Suprapubic skin (tissue), 4 donors: ENCODE data around the gene TNFAIP3.

ENCODE experiments used
- CTCF ChIP-seq, 2 donors: fragments of 200-600 bp in 1 of 2; fragments of 450-650 bp in 1 of 2; sonication (generic) in 1 of 2; IDR thresholded peaks; one replicate each; pipeline ENCODE4 v1.5.1; 2016 to 2019; ENCODE audit warnings: antibody characterized with exemption in 2 of 2, mild to moderate bottlenecking in 1 of 2, moderate library complexity in 1 of 2
- EP300 ChIP-seq: sonication (generic); formaldehyde crosslinking; IDR thresholded peaks from one replicate; pipeline ENCODE4 v1.6.1; 2017; ENCODE audit warnings: antibody characterized with exemption
- POLR2A ChIP-seq, 2 donors: fragments of 450-650 bp; IDR thresholded peaks; one replicate each; pipeline ENCODE4 v1.6.1; 2017; ENCODE audit warnings: antibody characterized with exemption in 2 of 2, mild to moderate bottlenecking in 2 of 2, moderate library complexity in 2 of 2
- POLR2AphosphoS5 ChIP-seq, 3 donors: sonication (generic); formaldehyde crosslinking; IDR thresholded peaks; one replicate each; pipeline ENCODE4 v1.6.1; 2017; ENCODE audit warnings: antibody characterized with exemption in 3 of 3

- TF ChIP-seq POLR2AphosphoS5 (IDR thresholded peaks at IDR 0.05) (no peak), POLR2A (IDR thresholded peaks at IDR 0.05) (no peak), CTCF (IDR thresholded peaks at IDR 0.05) (no peak), EP300 (no peak)
Observed at GRCh38 chr6:137890983-137891537, 24.0 kb downstream of the TNFAIP3 start.
